COLO829 (cell line): ENCODE measurements around the gene ZMYM2.
"Not testable (repeated sequence)": the region's sequence is repeated elsewhere in the genome, so short reads cannot be mapped to it uniquely, and the experiment has no call there.

Experiments used
- DNase-seq: peaks from one replicate; pipeline ENCODE4 v3.0.0; 2012; ENCODE audit warnings: low spot score

ZMYM2 gene

DNA sequence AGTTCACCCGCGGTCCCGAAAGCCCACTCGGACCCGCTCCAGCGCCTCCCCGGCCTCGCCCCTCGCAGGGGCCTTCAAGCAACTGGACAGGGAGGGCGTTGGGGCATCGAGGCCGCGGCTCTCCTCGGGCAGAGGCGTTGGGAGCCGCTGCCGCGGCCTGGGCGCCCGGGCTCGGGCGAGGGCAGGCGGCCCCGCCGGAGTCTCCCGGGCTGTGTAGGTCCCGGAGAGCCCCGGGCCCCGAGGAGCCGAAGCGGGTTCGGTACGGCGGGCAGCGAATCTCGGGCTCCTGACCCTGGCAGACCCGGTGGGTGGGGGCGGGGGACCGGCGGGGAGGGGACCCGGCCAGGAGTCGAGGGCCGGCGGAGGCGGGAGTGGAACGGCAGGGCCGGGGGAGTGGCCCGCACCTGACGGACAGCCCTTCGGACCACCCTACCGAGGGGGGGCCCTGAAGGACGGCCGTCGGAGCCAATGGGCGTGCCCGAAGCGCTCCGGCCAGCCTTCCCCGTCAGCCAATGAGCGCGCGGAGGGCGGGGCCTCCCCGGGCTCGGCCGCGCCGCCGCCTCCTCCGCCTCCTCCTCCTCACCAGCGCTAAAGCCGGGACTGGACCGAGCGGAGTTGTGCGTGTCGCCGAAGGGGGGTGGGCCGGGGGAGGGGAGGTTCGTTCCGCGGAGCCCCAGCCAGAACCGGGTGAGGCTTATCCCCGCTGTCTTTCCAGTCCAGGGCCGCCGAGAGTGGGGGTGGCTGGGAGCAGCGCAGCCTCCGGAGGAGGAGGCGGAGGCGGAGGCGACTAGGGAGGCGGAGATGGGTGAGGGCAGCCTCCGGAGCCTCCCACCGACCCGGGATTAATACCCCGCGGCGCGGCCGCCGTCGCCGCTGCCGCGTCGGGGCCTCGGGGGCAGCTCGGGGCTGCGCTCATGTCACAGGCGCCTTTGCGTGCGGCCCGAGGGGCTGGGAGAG lies at the start of gene ZMYM2:
ZMYM2 (plus strand) TSS at position 573 of the 957 bp plus-strand sequence. CDS start 34,346 bp downstream, outside the sequence.
- peak; percentile 97 for DNase-seq

DNA sequence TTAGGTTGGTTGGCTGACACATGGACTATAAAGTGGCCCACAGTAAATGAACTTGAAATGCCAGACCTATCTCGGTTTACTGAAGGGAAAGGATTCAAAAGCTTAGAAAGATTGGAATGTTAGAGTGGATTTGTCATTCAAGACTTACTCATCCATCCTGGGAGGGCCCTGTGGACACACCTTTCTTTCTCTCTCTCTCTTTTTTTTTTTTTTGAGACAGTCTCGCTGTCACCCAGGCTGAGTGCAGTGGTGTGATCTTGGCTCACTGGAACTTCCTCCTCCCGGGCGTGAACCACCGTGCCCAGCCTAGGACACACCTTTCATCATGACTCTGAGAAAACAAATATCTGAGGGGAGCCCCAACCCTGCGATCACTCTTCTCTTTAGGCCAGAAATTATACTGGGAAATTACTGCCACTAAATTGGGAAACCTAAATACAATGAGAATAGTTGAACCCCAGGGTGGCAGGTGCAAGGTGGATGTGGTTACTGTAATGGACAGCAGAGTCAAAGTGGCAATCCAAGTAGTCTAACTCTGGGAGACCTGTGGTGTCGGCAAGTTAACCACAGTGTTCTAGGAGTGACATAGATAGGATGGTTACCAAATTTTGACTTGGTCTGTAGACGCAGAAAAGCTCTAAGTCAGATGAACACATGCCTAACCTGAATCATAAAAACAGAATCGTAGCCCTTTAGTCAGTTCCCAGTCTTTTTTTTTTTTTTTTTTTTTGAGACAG lies 48.0 kb upstream of the ZMYM2 start:
- DNase-seq, result peak; percentile 19

DNA sequence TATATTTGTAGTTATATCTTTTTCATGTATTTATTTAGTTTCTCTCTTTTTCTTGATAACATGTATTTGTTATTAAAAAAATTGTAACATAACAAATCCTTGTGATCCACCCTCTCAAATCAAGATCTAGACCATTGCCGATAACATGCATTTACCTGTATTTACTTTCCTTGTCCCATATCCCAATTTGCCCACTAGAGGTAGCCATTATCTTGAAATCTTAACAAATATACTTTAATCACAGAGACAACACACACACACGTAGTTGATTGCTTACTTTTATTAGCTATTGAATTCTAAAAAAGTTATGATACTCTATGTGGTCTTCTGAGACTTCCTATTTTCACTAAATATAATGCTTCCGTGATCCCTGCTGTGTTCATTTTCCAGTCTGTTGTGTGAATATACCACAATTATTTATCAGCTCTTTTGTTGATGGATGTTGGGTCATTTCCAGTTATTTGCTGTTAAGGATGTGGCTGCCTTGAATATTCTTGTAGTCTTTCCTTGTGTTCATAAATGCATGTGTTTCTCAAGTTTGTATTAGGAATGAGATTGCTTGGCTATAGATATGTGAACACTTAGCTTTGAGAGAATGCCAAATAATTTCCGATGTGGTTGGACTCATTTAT lies 31.3 kb upstream of the ZMYM2 start:
- DNase-seq, result peak; percentile 60

GRCh38 chr13:19940106-19940505 lies 18.4 kb upstream of the ZMYM2 start:
- no peak for DNase-seq

DNA sequence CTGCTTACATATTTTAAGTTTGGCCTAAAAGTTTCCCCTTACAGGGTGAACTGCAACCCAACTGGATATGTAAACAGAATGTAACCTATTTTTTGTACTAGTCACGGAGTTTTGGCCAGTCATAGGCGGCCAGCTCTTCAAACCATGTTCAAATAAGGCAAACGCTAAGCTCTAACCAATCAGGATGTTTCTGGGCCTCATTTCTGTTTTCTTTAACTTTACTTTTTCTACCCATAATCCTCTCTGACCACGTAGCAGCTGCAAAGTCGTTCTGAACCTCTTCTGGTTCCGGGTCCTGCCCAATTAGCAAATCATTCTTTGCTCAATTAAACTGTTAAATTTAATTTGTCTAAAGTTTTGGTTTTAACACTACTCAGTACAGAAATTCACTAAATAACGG lies 8.2 kb upstream of the ZMYM2 start:
- no peak for DNase-seq

GRCh38 chr13:19952850-19953249 lies 5.7 kb upstream of the ZMYM2 start:
- DNase-seq, result no peak

DNA sequence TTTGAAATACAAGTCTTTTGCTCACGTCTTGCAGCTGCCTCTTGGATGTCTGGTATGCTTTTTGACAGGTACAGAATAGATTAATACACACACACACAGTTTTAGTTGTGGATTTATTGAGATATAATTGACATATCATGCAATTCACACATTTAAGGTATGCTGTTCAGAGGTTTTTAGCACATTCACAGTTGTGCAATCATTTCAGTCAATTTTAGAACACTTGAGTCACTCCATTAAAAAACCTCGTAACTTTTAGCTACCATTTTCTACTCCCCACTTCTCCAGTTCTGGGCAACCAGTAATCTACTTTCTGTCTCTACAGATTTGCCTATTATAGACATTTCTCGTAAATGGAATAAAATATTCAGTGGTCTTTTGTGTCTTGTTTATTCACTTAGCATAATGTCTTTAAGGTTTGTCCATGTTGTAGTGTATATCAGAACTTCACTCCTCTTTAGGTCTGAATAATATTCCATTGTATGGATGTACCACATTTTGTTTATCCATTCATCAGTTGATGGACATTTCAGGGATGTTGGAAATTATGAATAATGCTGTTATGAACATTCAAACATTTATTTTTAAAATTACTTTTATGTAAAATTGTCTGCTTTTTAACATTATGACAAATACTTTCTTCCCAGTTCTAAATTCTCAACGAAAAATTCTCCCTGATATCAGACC lies 2.5 kb upstream of the ZMYM2 start:
- no peak for DNase-seq

GRCh38 chr13:19957320-19958154 lies 990 bp upstream of the ZMYM2 start:
- peak; percentile 49 for DNase-seq

DNA sequence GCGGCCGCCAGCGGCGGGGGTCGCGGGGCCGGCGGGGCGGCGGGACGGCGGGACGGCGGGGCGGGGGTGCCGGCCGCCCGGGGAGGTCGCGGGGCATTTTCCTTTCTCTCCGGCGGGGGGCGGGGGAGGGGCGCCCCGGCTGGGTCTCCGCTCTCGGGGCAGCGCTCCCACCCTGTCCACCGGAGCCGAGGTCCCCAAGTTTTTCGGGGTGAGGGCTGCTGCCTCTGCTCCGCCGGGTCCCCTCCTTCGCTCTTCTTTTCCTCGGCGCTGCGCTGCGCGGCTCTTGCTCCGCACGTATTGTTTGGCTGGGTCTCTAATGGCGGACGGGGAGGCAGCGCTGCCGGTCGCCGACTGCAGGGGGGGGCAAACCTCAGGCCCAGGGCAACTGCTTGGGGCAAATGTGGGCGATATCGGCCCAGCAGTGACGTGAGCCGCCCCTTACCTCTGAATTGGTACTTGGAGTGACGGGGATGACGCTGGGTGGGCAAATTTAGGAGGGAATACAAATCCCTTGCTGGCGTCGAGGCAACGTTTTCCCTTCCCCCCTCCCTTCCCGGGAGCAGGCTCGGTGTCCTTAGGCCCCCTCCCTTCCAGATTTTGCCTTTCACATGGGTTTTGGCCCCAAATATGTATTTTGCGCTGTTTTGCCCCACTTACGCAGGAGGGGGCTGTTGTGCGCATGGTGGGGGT lies 759 bp downstream of the ZMYM2 start:
- peak; percentile 30 for DNase-seq

DNA sequence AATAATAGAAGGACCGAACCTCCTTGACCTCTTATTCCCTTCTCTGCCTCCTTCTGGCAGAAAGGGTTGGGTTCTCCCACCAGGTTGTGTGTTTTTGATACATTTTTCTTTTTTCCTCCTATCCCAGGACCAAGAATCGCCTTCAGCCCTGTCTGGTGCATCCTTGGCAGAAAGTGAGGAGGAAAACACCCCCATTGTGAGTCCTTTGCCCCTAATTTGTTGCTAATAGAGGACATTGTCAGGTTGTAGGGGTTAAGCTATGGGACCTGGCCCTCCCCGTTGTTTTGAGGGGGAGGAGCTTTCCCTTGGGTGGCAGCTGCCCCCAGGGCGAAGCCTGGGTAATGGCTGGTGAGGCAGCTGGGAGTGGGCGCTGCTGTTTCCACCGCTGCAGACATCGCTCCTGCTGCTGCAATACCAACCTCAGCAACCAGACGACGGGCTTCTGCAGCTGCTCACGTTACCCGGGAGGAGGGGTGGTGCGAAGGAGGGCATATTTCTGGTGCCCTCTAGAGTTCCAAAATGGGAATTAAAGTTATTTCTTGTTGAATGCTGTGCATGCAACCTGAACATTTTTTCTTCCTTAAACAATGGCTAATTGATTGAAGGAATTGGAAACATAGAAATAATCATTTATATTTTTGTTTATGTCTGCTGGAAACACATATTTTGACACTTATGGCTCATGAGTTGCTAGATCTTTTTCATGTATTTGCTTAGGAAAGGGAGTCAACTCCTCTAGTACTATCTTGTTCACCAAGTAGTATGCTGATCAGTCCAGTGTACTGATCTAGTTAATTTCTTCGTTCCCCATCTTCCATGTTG lies 1.5 kb downstream of the ZMYM2 start:
- peak; percentile 76 for DNase-seq

- no peak for DNase-seq
Measured at GRCh38 chr13:19960653-19960976, 2.1 kb downstream of the ZMYM2 start.

GRCh38 chr13:19961489-19961888 lies 3.0 kb downstream of the ZMYM2 start:
- no peak for DNase-seq

DNA sequence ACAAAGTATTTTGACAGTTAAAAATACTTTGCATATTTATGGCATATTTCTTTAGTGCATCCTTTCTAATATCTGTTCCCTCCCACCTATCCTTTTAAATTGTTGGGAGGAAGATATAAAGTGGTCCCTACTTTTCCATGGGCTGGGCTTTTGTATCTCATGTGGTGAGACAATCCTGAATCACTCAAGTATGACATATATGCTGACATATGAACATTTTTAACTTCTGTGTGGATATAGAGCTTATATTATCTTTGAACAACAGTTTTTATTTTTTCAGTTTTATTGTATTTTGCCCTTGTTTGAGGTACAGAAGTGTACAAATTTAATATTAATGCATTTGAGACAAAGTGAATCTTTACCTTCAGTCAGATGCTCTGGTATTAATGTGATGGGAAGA lies 3.4 kb downstream of the ZMYM2 start:
- DNase-seq, result no peak

- DNase-seq, result no peak
Measured at GRCh38 chr13:19962894-19963293, 4.4 kb downstream of the ZMYM2 start.

- no peak for DNase-seq
Measured at GRCh38 chr13:19967621-19968020, 9.1 kb downstream of the ZMYM2 start.

GRCh38 chr13:19974498-19975009 lies 16.0 kb downstream of the ZMYM2 start:
- DNase-seq, result not testable (repeated sequence)

DNA sequence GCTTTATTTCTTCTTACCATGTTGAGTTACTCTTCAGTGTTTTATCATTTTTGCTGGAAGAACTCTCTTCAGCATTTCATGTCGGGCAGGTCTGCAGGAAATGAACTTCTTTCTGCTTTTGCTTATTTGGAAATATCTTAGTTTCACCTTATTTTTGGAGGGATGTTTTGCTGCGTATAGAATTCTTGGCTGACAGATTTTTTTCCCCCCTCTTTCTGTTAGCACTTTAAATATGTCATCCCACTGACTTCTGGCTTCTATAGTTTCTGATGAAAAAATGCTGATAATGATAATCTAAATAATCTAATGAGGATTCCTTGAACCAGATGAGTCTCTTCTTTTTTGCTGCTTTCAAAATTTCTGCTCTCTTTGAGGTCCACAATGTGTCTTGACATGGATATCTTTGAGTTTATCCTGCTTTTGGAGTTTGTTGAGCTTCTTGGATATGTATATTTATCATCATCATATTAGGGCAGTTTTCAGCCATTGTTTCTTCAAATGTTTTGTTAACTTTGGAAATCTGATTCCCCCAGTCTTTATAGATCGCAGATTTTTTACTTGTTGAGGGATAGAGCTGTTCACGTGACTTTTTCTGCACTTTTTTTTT lies 20.4 kb downstream of the ZMYM2 start:
- no peak for DNase-seq

- no peak for DNase-seq
Measured at GRCh38 chr13:19981685-19982238, 23.2 kb downstream of the ZMYM2 start.
